GM18526 (cell line): ENCODE results near the gene FAM78A.

Source experiments
- POLR2A ChIP-seq: IDR thresholded peaks from 3 replicates; pipeline ENCODE4 v1.6.1; 2011; ENCODE audit not compliant: insufficient read length; ENCODE audit errors: extremely low read depth

FAM78A gene

DNA sequence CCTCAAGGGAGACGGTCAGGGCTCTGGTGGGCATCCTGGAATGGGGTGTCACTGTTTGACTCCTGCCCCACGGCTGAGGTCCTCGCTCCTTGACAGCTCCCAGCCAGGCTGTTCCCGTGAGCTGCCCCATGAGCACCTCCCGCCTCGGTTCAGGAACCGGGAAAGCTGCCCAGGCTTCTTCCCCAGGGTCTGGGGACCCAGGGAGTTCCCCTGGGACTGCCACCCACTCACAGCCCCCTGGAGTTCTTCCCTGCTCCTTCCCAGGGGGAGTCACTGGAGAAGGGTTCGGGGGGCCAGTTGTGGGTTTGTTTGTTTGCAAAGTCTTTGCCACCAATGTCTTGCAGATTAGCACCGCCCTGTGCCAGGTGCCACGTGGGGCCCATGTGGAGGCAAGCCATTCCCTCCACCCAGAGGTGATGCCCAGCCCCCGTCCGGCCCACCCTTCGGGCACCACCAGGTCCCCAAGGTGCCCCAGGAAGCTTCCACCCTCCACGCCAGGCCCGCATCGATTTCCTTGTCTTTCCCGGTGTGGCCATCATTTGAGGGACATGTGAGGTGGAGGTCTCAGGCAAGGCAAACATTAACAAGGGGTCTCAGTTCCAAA is 14.6 kb upstream of the FAM78A start:
- TF ChIP-seq POLR2A: no peak

DNA sequence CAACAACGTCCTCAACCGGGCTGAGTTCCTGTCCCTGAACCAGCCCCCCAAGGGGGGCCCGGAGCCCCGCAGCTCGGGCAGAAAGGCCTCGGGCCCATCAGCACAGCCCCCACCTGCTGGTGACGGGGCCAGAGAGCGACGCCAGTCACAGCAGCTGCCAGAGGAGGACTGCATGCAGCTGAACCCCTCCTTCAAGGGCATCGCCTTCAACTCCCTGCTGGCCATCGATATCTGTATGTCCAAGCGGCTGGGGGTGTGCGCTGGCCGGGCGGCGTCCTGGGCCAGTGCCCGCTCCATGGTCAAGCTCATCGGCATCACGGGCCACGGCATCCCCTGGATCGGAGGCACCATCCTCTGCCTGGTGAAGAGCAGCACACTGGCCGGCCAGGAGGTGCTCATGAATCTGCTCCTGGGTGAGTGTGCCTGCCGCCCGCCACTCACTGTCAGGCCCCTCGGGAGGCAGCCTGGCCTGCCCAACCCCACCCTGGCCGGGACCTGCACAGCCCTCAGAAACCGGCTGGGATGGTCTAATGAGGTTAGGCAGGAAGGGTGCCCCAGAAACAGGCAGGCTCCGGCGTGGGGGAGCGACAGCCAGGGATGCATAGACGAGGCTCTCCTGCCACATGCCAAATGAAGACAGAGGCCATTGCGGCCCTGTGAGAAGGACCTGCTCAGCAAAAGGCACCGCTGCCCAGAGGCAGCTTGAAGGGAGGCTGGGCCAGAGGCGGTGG is 13.9 kb upstream of the FAM78A start:
- no peak for TF ChIP-seq POLR2A

DNA sequence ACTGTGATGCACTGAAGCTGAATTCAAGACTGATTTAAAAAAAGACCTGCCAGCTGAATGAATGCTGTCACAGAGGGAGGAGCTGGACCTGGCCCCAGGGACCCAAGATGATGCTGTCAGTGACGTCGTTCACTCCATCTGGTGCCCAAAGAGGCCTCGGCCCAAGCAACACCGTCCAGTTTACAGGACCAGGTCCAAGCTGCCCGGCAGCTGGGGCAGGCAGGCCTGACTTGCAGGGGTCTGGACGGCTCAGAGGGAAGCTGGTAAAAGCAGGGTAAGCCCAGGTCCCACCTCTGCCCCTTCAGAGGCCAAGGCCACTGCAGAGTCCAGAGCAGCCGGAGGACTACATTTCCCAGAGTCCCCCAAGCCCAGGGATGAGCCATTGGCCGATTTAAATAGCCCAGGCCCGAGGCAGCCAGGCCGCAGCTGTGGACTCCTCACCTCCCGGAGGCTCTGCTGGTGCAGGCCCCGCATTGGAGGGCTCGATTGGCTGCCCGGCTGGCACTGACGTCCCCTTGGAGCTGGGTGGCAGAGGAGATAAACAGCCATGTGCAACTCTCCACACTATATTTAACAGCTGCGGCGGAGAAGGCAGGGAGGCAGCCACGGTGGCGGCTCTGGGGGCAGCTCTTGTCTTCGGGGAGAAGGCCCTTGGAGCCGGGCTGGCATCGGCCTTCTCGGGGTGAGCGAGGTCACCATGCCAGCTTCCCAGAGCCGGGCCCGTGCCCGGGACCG is 13.2 kb upstream of the FAM78A start, which contains the start of gene PLPP7:
Gene PLPP7, plus strand, starts transcription at position 423 of the 735 bp plus-strand sequence. Its CDS starts 275 bp downstream, at position 698.
- TF ChIP-seq POLR2A: no peak

DNA sequence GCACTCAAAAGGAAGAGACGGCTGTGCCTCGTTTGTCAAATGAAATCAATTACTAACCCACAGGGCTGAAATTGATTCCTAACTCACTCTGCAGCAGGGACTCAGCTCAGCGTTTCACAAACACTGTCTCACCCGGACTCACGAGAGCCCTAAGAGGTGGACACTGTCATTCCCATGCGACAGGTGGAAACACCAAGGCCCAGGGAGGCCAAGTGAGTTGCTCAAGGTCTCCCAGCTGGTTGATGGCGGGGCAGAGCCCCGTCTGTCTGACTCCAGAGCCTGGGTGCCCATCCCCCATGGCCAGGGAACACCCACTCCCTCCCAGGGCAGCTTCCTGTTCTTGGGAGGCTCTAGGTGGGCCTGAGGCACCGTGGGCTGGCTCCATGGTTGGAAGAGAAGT is 11.9 kb upstream of the FAM78A start:
- no peak for TF ChIP-seq POLR2A

DNA sequence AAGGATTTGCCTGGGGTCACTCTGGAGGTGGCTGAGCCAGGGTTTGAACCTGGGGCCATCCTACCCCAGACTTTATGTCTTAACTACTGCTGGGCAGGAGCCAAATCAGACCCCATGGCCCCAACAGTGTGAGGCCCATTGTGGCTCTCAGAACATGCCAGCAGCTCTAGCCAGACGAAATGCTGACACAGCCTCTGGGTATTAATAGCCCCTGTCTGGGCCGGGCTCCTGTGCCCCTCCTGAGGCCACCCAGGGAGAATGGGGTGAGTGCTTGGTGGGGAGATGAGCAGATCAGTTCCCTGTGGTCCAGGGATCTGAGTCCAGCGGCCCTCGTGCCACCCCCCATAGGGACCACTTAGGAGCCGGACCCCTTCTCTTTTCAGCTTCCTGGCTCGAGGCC is 11.0 kb upstream of the FAM78A start:
- TF ChIP-seq POLR2A: no peak

GRCh38 chr9:131284856-131285255 is 8.5 kb upstream of the FAM78A start:
- no peak for TF ChIP-seq POLR2A

- no peak for TF ChIP-seq POLR2A
Observed at GRCh38 chr9:131282688-131283422, 6.5 kb upstream of the FAM78A start.

- TF ChIP-seq POLR2A: no peak
Observed at GRCh38 chr9:131282175-131282574, 5.9 kb upstream of the FAM78A start.

- no peak for TF ChIP-seq POLR2A
Observed at GRCh38 chr9:131281119-131281965, 5.0 kb upstream of the FAM78A start.

- TF ChIP-seq POLR2A: no peak
Observed at GRCh38 chr9:131280660-131281059, 4.3 kb upstream of the FAM78A start.

DNA sequence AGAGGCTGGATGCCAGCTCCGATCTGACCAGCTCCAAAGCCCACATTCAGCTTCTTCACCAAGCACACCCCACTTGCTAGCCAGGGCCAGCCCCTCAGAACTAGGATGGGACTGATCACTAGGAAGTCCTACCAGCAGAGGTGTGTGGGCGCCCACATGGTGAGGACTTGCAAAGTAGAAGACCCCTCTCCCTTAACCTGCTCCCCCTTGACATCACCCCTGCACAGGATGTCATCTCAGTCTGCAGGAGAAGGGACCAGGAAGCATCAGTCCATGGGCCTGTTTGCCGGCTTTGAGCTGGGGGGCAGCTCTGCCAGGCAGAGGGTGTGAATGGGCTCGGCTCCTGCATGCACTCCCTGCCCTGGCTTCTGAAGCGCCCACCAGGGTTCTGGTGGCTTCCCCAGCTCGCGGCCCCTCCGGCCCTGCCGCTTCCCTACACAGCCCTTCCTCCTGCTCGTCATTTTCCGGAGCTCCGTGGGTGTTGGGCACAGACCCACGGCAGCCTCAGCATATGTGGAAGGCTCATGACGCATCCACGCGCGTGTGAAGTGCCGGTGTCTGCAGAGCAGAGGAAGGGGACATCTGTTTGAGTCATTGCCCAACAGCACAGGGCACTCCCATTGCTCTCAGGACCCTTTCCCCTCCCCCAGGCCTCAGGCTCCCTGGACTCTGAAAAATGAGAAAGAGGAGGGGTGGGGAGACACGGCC is 3.7 kb upstream of the FAM78A start:
- TF ChIP-seq POLR2A: no peak

- no peak for TF ChIP-seq POLR2A
Observed at GRCh38 chr9:131279196-131279862, 3.0 kb upstream of the FAM78A start.

- TF ChIP-seq POLR2A: no peak
Observed at GRCh38 chr9:131278702-131279111, 2.4 kb upstream of the FAM78A start.
